ENCODE results near the gene LCK.

The LCK gene

GRCh38 chr1:32241001-32241763, 9.9 kb upstream of the LCK start:
- no peak for TF ChIP-seq ZFP30 (CRISPR knock-in tag; IDR thresholded peaks at IDR 0.05)
- no peak for TF ChIP-seq ZFP3 (CRISPR knock-in tag; IDR thresholded peaks at IDR 0.05)
- no peak for TF ChIP-seq TOX (CRISPR knock-in tag; IDR thresholded peaks at IDR 0.05; ENCODE audit: borderline replicate concordance)
- no peak for TF ChIP-seq ZNF565 (CRISPR knock-in tag; conservative IDR thresholded peaks at IDR 0.05; ENCODE audit: low read depth)
- TF ChIP-seq ESRRG (CRISPR knock-in tag; IDR thresholded peaks at IDR 0.05) = no peak
- TF ChIP-seq ZNF8 (CRISPR knock-in tag; IDR thresholded peaks at IDR 0.05) = no peak
- TF ChIP-seq ISL1 (CRISPR knock-in tag; IDR thresholded peaks at IDR 0.05) = no peak
- no peak for TF ChIP-seq RARB (CRISPR knock-in tag; IDR thresholded peaks at IDR 0.05)
- no peak for TF ChIP-seq PPARA (CRISPR knock-in tag; IDR thresholded peaks at IDR 0.05; ENCODE audit: borderline replicate concordance)
- no peak for TF ChIP-seq GLIS3 (CRISPR knock-in tag; IDR thresholded peaks at IDR 0.05)
- TF ChIP-seq BACH2 (CRISPR knock-in tag; IDR thresholded peaks at IDR 0.05; ENCODE audit: borderline replicate concordance) = no peak
- no peak for TF ChIP-seq SNAI2 (CRISPR knock-in tag; IDR thresholded peaks at IDR 0.05)
- ATAC-seq = peak; percentile 67

DNA sequence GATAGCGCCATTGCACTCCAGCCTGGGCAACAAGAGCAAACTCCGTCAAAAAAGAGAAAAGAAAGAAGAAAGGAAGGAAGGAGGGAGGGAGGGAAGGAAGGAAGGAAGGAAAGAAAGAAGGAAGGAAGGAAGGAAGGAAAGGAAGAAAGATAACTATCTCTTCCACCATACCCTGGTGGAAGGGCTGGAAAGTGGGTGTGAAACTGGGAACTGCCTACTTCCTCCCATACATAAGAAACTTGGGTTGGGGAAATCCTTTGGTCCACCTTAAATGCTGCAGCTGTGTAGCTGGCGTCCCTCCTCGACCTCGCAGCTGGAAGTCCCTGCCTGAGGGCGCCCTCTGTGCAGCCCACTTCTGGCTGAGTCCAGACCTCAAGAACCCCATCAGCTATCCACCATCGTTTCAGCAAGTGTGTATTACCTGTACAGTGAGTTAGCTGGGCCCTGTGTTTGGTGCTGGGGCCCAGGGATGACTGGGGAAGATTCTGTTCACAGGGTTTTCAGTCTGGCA, 8.7 kb upstream of the LCK start:
- TF ChIP-seq PPARA (CRISPR knock-in tag; IDR thresholded peaks at IDR 0.05; ENCODE audit: borderline replicate concordance) (no peak), ZNF8 (CRISPR knock-in tag; IDR thresholded peaks at IDR 0.05) (no peak), CREB5 (CRISPR knock-in tag; IDR thresholded peaks at IDR 0.05; ENCODE audit: low read depth) (no peak), ARNTL (CRISPR knock-in tag; IDR thresholded peaks at IDR 0.05; ENCODE audit: borderline replicate concordance, low read depth) (no peak), BACH2 (CRISPR knock-in tag; IDR thresholded peaks at IDR 0.05; ENCODE audit: borderline replicate concordance) (no peak), ZNF565 (CRISPR knock-in tag; conservative IDR thresholded peaks at IDR 0.05; ENCODE audit: low read depth) (no peak), OSR1 (CRISPR knock-in tag; IDR thresholded peaks at IDR 0.05) (no peak), ESRRG (CRISPR knock-in tag; IDR thresholded peaks at IDR 0.05) (no peak), ZFP30 (CRISPR knock-in tag; IDR thresholded peaks at IDR 0.05) (no peak), CSDC2 (CRISPR knock-in tag; IDR thresholded peaks at IDR 0.05) (no peak), ZFP3 (CRISPR knock-in tag; IDR thresholded peaks at IDR 0.05) (no peak), RARB (CRISPR knock-in tag; IDR thresholded peaks at IDR 0.05) (no peak), ZC3H10 (CRISPR knock-in tag; IDR thresholded peaks at IDR 0.05) (no peak), GLIS3 (CRISPR knock-in tag; IDR thresholded peaks at IDR 0.05) (no peak)
- TF ChIP-seq, protein P1, sequence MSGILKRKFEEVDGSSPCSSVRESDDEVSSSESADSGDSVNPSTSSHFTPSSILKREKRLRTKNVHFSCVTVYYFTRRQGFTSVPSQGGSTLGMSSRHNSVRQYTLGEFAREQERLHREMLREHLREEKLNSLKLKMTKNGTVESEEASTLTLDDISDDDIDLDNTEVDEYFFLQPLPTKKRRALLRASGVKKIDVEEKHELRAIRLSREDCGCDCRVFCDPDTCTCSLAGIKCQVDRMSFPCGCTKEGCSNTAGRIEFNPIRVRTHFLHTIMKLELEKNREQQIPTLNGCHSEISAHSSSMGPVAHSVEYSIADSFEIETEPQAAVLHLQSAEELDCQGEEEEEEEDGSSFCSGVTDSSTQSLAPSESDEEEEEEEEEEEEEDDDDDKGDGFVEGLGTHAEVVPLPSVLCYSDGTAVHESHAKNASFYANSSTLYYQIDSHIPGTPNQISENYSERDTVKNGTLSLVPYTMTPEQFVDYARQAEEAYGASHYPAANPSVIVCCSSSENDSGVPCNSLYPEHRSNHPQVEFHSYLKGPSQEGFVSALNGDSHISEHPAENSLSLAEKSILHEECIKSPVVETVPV (CRISPR knock-in tag; IDR thresholded peaks at IDR 0.05) = no peak
- TF ChIP-seq, protein P2, sequence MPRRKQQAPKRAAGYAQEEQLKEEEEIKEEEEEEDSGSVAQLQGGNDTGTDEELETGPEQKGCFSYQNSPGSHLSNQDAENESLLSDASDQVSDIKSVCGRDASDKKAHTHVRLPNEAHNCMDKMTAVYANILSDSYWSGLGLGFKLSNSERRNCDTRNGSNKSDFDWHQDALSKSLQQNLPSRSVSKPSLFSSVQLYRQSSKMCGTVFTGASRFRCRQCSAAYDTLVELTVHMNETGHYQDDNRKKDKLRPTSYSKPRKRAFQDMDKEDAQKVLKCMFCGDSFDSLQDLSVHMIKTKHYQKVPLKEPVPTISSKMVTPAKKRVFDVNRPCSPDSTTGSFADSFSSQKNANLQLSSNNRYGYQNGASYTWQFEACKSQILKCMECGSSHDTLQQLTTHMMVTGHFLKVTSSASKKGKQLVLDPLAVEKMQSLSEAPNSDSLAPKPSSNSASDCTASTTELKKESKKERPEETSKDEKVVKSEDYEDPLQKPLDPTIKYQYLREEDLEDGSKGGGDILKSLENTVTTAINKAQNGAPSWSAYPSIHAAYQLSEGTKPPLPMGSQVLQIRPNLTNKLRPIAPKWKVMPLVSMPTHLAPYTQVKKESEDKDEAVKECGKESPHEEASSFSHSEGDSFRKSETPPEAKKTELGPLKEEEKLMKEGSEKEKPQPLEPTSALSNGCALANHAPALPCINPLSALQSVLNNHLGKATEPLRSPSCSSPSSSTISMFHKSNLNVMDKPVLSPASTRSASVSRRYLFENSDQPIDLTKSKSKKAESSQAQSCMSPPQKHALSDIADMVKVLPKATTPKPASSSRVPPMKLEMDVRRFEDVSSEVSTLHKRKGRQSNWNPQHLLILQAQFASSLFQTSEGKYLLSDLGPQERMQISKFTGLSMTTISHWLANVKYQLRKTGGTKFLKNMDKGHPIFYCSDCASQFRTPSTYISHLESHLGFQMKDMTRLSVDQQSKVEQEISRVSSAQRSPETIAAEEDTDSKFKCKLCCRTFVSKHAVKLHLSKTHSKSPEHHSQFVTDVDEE (CRISPR knock-in tag; IDR thresholded peaks at IDR 0.05) = no peak
- TF ChIP-seq, protein P3, sequence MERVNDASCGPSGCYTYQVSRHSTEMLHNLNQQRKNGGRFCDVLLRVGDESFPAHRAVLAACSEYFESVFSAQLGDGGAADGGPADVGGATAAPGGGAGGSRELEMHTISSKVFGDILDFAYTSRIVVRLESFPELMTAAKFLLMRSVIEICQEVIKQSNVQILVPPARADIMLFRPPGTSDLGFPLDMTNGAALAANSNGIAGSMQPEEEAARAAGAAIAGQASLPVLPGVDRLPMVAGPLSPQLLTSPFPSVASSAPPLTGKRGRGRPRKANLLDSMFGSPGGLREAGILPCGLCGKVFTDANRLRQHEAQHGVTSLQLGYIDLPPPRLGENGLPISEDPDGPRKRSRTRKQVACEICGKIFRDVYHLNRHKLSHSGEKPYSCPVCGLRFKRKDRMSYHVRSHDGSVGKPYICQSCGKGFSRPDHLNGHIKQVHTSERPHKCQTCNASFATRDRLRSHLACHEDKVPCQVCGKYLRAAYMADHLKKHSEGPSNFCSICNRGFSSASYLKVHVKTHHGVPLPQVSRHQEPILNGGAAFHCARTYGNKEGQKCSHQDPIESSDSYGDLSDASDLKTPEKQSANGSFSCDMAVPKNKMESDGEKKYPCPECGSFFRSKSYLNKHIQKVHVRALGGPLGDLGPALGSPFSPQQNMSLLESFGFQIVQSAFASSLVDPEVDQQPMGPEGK (CRISPR knock-in tag; IDR thresholded peaks at IDR 0.05; ENCODE audit: borderline replicate concordance) = no peak
- ATAC-seq = no peak

- peak; percentile 49 for ATAC-seq
- no peak for TF ChIP-seq ISL1 (CRISPR knock-in tag; IDR thresholded peaks at IDR 0.05)
- TF ChIP-seq, protein P4, sequence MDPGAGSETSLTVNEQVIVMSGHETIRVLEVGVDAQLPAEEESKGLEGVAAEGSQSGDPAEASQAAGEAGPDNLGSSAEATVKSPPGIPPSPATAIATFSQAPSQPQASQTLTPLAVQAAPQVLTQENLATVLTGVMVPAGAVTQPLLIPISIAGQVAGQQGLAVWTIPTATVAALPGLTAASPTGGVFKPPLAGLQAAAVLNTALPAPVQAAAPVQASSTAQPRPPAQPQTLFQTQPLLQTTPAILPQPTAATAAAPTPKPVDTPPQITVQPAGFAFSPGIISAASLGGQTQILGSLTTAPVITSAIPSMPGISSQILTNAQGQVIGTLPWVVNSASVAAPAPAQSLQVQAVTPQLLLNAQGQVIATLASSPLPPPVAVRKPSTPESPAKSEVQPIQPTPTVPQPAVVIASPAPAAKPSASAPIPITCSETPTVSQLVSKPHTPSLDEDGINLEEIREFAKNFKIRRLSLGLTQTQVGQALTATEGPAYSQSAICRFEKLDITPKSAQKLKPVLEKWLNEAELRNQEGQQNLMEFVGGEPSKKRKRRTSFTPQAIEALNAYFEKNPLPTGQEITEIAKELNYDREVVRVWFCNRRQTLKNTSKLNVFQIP (CRISPR knock-in tag; IDR thresholded peaks at IDR 0.05; ENCODE audit: borderline replicate concordance, low read depth) = no peak
- TF ChIP-seq CSDC2 (CRISPR knock-in tag; IDR thresholded peaks at IDR 0.05) = no peak
- no peak for TF ChIP-seq ESRRG (CRISPR knock-in tag; IDR thresholded peaks at IDR 0.05)
- TF ChIP-seq, protein P3 (CRISPR knock-in tag; IDR thresholded peaks at IDR 0.05; ENCODE audit: borderline replicate concordance) = no peak
- TF ChIP-seq, protein P2 (CRISPR knock-in tag; IDR thresholded peaks at IDR 0.05) = no peak
- no peak for TF ChIP-seq BACH2 (CRISPR knock-in tag; IDR thresholded peaks at IDR 0.05; ENCODE audit: borderline replicate concordance)
- no peak for TF ChIP-seq TOX (CRISPR knock-in tag; IDR thresholded peaks at IDR 0.05; ENCODE audit: borderline replicate concordance)
- no peak for TF ChIP-seq ZNF70 (CRISPR knock-in tag; IDR thresholded peaks at IDR 0.05)
Measured at GRCh38 chr1:32246888-32247273, 4.2 kb upstream of the LCK start, which contains the start of gene FAM167B. TSS of gene FAM167B (plus strand) at chr1:32247222. CDS start at chr1:32247422, 200 bp downstream.

All from SK-N-SH treated with all-trans-retinoic acid at 6 μM for 48 hours (cell line).